Measurements from ENCODE around the gene AP3M1. TPM values are rescaled to one million over a fixed set of nuclear protein-coding genes. Genes with fewer than 3 reads are reported as not detected.
"Not testable (repeated sequence)": the region's sequence is repeated elsewhere in the genome, so short reads cannot be mapped to it uniquely, and the experiment has no call there.

Gene AP3M1
- total and polyA plus RNA-seq, 10 donors: 7.3 to 39.5 (median 33.3) TPM

- DNase-seq: no peak
- Histone ChIP-seq H3K9me3 (no peaks in the 10 kb centered on the region), H3K4me1 (peaks cover 8 to 80% (median 30%) of the 10 kb centered on the region in 6 donors), H3K27me3 (replicated peaks in 1 of 7) (no peaks in the 10 kb centered on the region), H3K4me3 (peak overlapping the region in 1 of 8 donors; percentile 10), H3K27ac (peak overlapping the region; percentile 31 to 84 (median 74)), H3K36me3 (no peaks in the 10 kb centered on the region)
- TF ChIP-seq POLR2AphosphoS5 (IDR thresholded peaks at IDR 0.05) (no peak), CTCF (IDR thresholded peaks at IDR 0.05 in 8 of 11, conservative IDR thresholded peaks at IDR 0.05 in 3 of 11) (no peak), POLR2A (IDR thresholded peaks at IDR 0.05) (no peak)
- intact Hi-C loops (cut with DNase I; ENCODE audit: low total_unique reads): no loop called here
Observed at GRCh38 chr10:74190494-74190893, 39.9 kb upstream of the AP3M1 start.

- H3K27me3 ChIP-seq (replicated peaks in 1 of 7): no peaks in the 10 kb centered on the region
- H3K9me3 ChIP-seq: no peaks in the 10 kb centered on the region
- H3K4me1 ChIP-seq: peaks cover 8 to 80% (median 30%) of the 10 kb centered on the region in 6 donors
- WGBS, 5 donors: 9 to 32% (median 17%) methylated on average over 3 of the region's 3 CpGs
- TF ChIP-seq POLR2A (IDR thresholded peaks at IDR 0.05): no peak
- no peak for TF ChIP-seq POLR2AphosphoS5 (IDR thresholded peaks at IDR 0.05)
- TF ChIP-seq CTCF (IDR thresholded peaks at IDR 0.05 in 8 of 11, conservative IDR thresholded peaks at IDR 0.05 in 3 of 11): no peak
- intact Hi-C loops (cut with DNase I; ENCODE audit: low total_unique reads): no loop called here
- no peak for DNase-seq
- no peaks in the 10 kb centered on the region for H3K36me3 ChIP-seq
- H3K27ac ChIP-seq: peak overlapping the region; percentile 31 to 84 (median 74)
- H3K4me3 ChIP-seq: peak overlapping the region in 2 of 8 donors; percentile 0 to 10
Observed at GRCh38 chr10:74189999-74190421, 39.4 kb upstream of the AP3M1 start.

GRCh38 chr10:74188617-74189016 lies 38.0 kb upstream of the AP3M1 start:
- H3K27me3 ChIP-seq (replicated peaks in 1 of 7); DNase-seq; H3K27ac ChIP-seq; intact Hi-C loops (cut with DNase I; ENCODE audit: low total_unique reads); H3K4me3 ChIP-seq; H3K9me3 ChIP-seq; H3K36me3 ChIP-seq: not testable (repeated sequence)
- H3K4me1 ChIP-seq: peaks cover 8 to 76% (median 30%) of the 10 kb centered on the region in 6 donors
- 94 to 98% (median 95%) methylated on average over 13 of the region's 13 CpGs for WGBS, 5 donors

GRCh38 chr10:74187237-74187636 lies 36.6 kb upstream of the AP3M1 start:
- no peak overlapping the region for H3K4me3 ChIP-seq
- no peak for DNase-seq
- WGBS, 5 donors: 93 to 100% (median 95%) methylated on average over 1 of the region's 1 CpG
- H3K36me3 ChIP-seq: no peaks in the 10 kb centered on the region
- H3K9me3 ChIP-seq: no peaks in the 10 kb centered on the region
- intact Hi-C loops (cut with DNase I; ENCODE audit: low total_unique reads): no loop called here
- H3K27me3 ChIP-seq (replicated peaks in 1 of 7): no peaks in the 10 kb centered on the region
- H3K27ac ChIP-seq: no peak overlapping the region
- peaks cover 8 to 64% (median 25%) of the 10 kb centered on the region in 6 donors for H3K4me1 ChIP-seq
- TF ChIP-seq POLR2A (IDR thresholded peaks at IDR 0.05) (no peak), CTCF (IDR thresholded peaks at IDR 0.05 in 8 of 11, conservative IDR thresholded peaks at IDR 0.05 in 3 of 11) (no peak), POLR2AphosphoS5 (IDR thresholded peaks at IDR 0.05) (no peak)

GRCh38 chr10:74186678-74187077 lies 36.0 kb upstream of the AP3M1 start:
- Histone ChIP-seq H3K4me3 (no peak overlapping the region), H3K27ac (no peak overlapping the region), H3K36me3 (no peaks in the 10 kb centered on the region), H3K4me1 (peaks cover 8 to 64% (median 23%) of the 10 kb centered on the region in 6 donors), H3K9me3 (no peaks in the 10 kb centered on the region), H3K27me3 (replicated peaks in 1 of 7) (no peaks in the 10 kb centered on the region)
- DNase-seq: no peak
- TF ChIP-seq POLR2AphosphoS5 (IDR thresholded peaks at IDR 0.05) (no peak), CTCF (IDR thresholded peaks at IDR 0.05 in 8 of 11, conservative IDR thresholded peaks at IDR 0.05 in 3 of 11) (no peak), POLR2A (IDR thresholded peaks at IDR 0.05) (no peak)
- intact Hi-C loops (cut with DNase I; ENCODE audit: low total_unique reads): no loop called here
